ENCODE data around the gene PTPRU. TPM values are rescaled to one million over a fixed set of nuclear protein-coding genes. Genes with fewer than 3 reads are reported as not detected.

Gene PTPRU
- total RNA-seq, 1 experiment from 2014 or later, result 0.72 TPM

DNA sequence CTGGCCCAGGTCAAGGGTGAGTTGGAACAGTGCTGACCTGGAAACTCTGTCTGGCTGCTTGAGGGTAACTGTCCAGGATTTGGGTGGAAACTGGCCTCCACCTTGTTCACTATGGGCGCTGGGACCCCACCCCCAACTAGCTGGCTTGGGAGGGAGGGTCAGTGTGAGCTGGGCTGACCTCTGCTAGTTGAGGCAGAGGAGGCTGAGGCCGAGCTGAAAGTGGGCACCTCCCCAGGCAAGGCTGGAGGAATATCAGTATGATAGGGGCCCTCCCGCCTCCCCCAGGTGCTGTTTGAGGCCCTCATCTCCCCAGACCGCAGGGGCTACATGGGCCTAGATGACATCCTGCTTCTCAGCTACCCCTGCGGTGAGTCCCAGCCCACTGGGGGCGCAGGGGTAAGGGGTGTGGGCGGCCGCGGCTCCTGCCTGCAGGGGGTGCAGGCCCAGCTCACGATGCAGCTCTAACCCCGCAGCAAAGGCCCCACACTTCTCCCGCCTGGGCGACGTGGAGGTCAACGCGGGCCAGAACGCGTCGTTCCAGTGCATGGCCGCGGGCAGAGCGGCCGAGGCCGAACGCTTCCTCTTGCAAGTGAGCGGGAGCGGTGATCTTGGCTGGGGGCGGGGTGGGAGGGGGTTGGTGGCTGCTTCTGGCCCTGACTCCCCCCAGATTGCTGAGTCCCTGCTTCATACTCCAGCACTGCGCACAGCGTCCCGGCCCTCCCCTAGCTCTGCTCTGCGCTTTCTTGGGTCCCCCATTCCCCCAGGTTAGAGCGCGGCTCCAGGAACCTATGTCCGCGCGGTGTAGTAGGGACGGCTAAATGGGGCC, 22.9 kb downstream of the PTPRU start:
- POLR2A ChIA-PET, result no interaction called here
- no peaks in the 10 kb centered on the region for H3K9me3 ChIP-seq (ENCODE audit: control insufficient read depth, insufficient read depth, low read depth, low read length)
- CTCF ChIA-PET, result no interaction called here
- no peaks in the 10 kb centered on the region for H3K36me3 ChIP-seq (ENCODE audit: control insufficient read depth, insufficient read depth, low read length)
- no peaks in the 10 kb centered on the region for H3K27me3 ChIP-seq (ENCODE audit: control insufficient read depth, insufficient read depth, low read length)
- DNase-seq (ENCODE audit: low read depth, low spot score) (no peak), ATAC-seq (peak; percentile 54)
- peak overlapping the region; percentile 39 to 44 for H3K4me3 ChIP-seq (ENCODE audit: low read depth in 2 of 2, low read length in 2 of 2)
- H3K4me1 ChIP-seq (ENCODE audit: control insufficient read depth, insufficient read depth, low read length), result no peaks in the 10 kb centered on the region
- no TSS peak for BruUV-seq (replicated peaks)
- TF ChIP-seq SIN3A (IDR thresholded peaks at IDR 0.05; ENCODE audit: borderline replicate concordance, insufficient read depth, low read depth, low read length) (no peak), TCF7L2 (IDR thresholded peaks at IDR 0.05; ENCODE audit: low read depth, low read length) (no peak), POLR2AphosphoS5 (IDR thresholded peaks at IDR 0.05; ENCODE audit: low read depth, low read length) (no peak)
- TF ChIP-seq, protein P1, sequence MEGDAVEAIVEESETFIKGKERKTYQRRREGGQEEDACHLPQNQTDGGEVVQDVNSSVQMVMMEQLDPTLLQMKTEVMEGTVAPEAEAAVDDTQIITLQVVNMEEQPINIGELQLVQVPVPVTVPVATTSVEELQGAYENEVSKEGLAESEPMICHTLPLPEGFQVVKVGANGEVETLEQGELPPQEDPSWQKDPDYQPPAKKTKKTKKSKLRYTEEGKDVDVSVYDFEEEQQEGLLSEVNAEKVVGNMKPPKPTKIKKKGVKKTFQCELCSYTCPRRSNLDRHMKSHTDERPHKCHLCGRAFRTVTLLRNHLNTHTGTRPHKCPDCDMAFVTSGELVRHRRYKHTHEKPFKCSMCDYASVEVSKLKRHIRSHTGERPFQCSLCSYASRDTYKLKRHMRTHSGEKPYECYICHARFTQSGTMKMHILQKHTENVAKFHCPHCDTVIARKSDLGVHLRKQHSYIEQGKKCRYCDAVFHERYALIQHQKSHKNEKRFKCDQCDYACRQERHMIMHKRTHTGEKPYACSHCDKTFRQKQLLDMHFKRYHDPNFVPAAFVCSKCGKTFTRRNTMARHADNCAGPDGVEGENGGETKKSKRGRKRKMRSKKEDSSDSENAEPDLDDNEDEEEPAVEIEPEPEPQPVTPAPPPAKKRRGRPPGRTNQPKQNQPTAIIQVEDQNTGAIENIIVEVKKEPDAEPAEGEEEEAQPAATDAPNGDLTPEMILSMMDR (IDR thresholded peaks at IDR 0.05), result no peak
- TF ChIP-seq, protein P2, sequence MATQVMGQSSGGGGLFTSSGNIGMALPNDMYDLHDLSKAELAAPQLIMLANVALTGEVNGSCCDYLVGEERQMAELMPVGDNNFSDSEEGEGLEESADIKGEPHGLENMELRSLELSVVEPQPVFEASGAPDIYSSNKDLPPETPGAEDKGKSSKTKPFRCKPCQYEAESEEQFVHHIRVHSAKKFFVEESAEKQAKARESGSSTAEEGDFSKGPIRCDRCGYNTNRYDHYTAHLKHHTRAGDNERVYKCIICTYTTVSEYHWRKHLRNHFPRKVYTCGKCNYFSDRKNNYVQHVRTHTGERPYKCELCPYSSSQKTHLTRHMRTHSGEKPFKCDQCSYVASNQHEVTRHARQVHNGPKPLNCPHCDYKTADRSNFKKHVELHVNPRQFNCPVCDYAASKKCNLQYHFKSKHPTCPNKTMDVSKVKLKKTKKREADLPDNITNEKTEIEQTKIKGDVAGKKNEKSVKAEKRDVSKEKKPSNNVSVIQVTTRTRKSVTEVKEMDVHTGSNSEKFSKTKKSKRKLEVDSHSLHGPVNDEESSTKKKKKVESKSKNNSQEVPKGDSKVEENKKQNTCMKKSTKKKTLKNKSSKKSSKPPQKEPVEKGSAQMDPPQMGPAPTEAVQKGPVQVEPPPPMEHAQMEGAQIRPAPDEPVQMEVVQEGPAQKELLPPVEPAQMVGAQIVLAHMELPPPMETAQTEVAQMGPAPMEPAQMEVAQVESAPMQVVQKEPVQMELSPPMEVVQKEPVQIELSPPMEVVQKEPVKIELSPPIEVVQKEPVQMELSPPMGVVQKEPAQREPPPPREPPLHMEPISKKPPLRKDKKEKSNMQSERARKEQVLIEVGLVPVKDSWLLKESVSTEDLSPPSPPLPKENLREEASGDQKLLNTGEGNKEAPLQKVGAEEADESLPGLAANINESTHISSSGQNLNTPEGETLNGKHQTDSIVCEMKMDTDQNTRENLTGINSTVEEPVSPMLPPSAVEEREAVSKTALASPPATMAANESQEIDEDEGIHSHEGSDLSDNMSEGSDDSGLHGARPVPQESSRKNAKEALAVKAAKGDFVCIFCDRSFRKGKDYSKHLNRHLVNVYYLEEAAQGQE (IDR thresholded peaks at IDR 0.05; ENCODE audit: insufficient read depth in 1 of 2, low read depth in 2 of 2, low read length in 1 of 2), result no peak
- intact Hi-C loops (cut with micrococcal nuclease; ENCODE audit: unreplicated experiment) (no loop called here), in situ Hi-C loops (cut with HindIII; ENCODE audit: low pct_unique_long_range_greater_than_20kb, low sequenced_read_pairs) (no loop called here)
- H3K27ac ChIP-seq (ENCODE audit: low read length), result no peak overlapping the region

DNA sequence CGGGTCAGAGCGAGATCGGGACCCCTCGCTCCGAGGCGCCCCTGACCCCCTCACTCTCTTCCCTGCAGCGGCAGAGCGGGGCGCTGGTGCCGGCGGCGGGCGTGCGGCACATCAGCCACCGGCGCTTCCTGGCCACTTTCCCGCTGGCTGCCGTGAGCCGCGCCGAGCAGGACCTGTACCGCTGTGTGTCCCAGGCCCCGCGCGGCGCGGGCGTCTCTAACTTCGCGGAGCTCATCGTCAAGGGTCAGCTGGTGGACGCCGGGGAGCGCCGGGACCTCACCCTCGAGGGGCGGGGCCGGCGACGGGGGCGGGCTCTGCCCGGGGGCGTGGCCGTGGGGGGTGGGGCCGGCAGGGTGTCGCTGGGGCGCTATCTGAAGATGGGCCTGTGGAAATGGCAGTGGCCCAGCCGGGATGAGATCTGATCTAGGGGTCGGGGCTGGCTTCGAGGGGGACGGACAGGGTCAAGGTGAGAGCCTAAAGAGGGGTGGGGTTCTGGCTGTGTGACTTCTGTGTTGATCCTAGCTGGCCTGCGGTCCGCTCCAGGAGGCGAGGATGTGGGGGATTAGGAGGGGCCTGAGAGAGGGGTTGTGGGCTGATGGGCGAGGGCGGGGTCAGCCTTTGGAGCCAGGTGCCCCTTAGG, 23.6 kb downstream of the PTPRU start:
- in situ Hi-C loops (cut with HindIII; ENCODE audit: low pct_unique_long_range_greater_than_20kb, low sequenced_read_pairs), result no loop called here
- H3K4me3 ChIP-seq (ENCODE audit: low read depth in 2 of 2, low read length in 2 of 2), result peak overlapping the region; percentile 39 to 44
- H3K9me3 ChIP-seq (ENCODE audit: control insufficient read depth, insufficient read depth, low read depth, low read length), result no peaks in the 10 kb centered on the region
- H3K27ac ChIP-seq (ENCODE audit: low read length), result no peak overlapping the region
- H3K36me3 ChIP-seq (ENCODE audit: control insufficient read depth, insufficient read depth, low read length), result no peaks in the 10 kb centered on the region
- intact Hi-C loops (cut with micrococcal nuclease; ENCODE audit: unreplicated experiment), result no loop called here
- POLR2A ChIA-PET, result no interaction called here
- TF ChIP-seq, protein P2 (IDR thresholded peaks at IDR 0.05; ENCODE audit: insufficient read depth in 1 of 2, low read depth in 2 of 2, low read length in 1 of 2), result no peak
- TF ChIP-seq TCF7L2 (IDR thresholded peaks at IDR 0.05; ENCODE audit: low read depth, low read length), result no peak
- TF ChIP-seq SIN3A (IDR thresholded peaks at IDR 0.05; ENCODE audit: borderline replicate concordance, insufficient read depth, low read depth, low read length), result no peak
- TF ChIP-seq POLR2AphosphoS5 (IDR thresholded peaks at IDR 0.05; ENCODE audit: low read depth, low read length), result no peak
- TF ChIP-seq, protein P1 (IDR thresholded peaks at IDR 0.05), result no peak
- H3K27me3 ChIP-seq (ENCODE audit: control insufficient read depth, insufficient read depth, low read length), result no peaks in the 10 kb centered on the region
- peak; percentile 76 for ATAC-seq
- CTCF ChIA-PET, result no interaction called here
- no peak for DNase-seq (ENCODE audit: low read depth, low spot score)
- H3K4me1 ChIP-seq (ENCODE audit: control insufficient read depth, insufficient read depth, low read length), result no peaks in the 10 kb centered on the region
- no TSS peak for BruUV-seq (replicated peaks)
